HEK293T (cell line): ENCODE data around the gene TLE7.

ENCODE experiments used
- BHLHE40 ChIP-seq: fragments of 450-650 bp; IDR thresholded peaks from 2 replicates; pipeline ENCODE4 v1.6.1; 2016; ENCODE audit warnings: mild to moderate bottlenecking, moderate library complexity, borderline replicate concordance
- CTBP1 ChIP-seq: fragments of 450-650 bp; IDR thresholded peaks from 2 replicates; pipeline ENCODE4 v1.6.1; 2016; ENCODE audit warnings: borderline replicate concordance
- ELF4 ChIP-seq: fragments of 450-650 bp; IDR thresholded peaks from 2 replicates; pipeline ENCODE4 v1.6.1; 2017; ENCODE audit warnings: antibody characterized with exemption
- FOXA1 ChIP-seq: fragments of 450-650 bp; IDR thresholded peaks from 2 replicates; pipeline ENCODE4 v1.6.1; 2016; ENCODE audit warnings: mild to moderate bottlenecking
- FOXK2 ChIP-seq: fragments of 450-650 bp; IDR thresholded peaks from 2 replicates; pipeline ENCODE4 v1.6.1; 2016; ENCODE audit warnings: mild to moderate bottlenecking
- FOXM1 ChIP-seq: fragments of 450-650 bp; IDR thresholded peaks from 2 replicates; pipeline ENCODE4 v1.6.1; 2017; ENCODE audit warnings: mild to moderate bottlenecking, borderline replicate concordance
- HDGF ChIP-seq: fragments of 450-650 bp; IDR thresholded peaks from 2 replicates; pipeline ENCODE4 v1.6.1; 2017; ENCODE audit warnings: antibody characterized with exemption, borderline replicate concordance
- L3MBTL2 ChIP-seq: fragments of 450-650 bp; conservative IDR thresholded peaks from 2 replicates; pipeline ENCODE4 v1.6.1; 2016; ENCODE audit warnings: mild to moderate bottlenecking
- LEF1 ChIP-seq: fragments of 450-650 bp; IDR thresholded peaks from 2 replicates; pipeline ENCODE4 v1.6.1; 2017; ENCODE audit warnings: mild to moderate bottlenecking, borderline replicate concordance
- PKNOX1 ChIP-seq: fragments of 450-650 bp; IDR thresholded peaks from 2 replicates; pipeline ENCODE4 v1.6.1; 2016
- SP1 ChIP-seq: fragments of 450-650 bp; IDR thresholded peaks from 2 replicates; pipeline ENCODE4 v1.6.1; 2017
- SUZ12 ChIP-seq: fragments of 450-650 bp; IDR thresholded peaks from 2 replicates; pipeline ENCODE4 v1.6.1; 2016; ENCODE audit warnings: mild to moderate bottlenecking
- TARDBP ChIP-seq: fragments of 450-650 bp; IDR thresholded peaks from 2 replicates; pipeline ENCODE4 v1.6.1; 2016

- TF ChIP-seq L3MBTL2 (no peak), FOXM1 (no peak), LEF1 (no peak), CTBP1 (no peak), SP1 (no peak), SUZ12 (no peak), FOXA1 (no peak), BHLHE40 (no peak), PKNOX1 (no peak), ELF4 (no peak), FOXK2 (no peak), TARDBP (no peak), HDGF (no peak)
Observed at GRCh38 chr16:71387045-71387871, 54.6 kb downstream of the TLE7 start.
